Measurements from ENCODE around the gene CYP2S1. TPM values are rescaled to one million over a fixed set of nuclear protein-coding genes. Genes with fewer than 3 reads are reported as not detected.

CYP2S1 gene
- polyA plus RNA-seq, 1 donor from 2014 or later: not detected

- Histone ChIP-seq H3K9ac (ENCODE audit: low read length) (no peak overlapping the region), H3K9me3 (ENCODE audit: low read length) (no peaks in the 10 kb centered on the region), H2AFZ (ENCODE audit: low read depth, low read length) (no peak overlapping the region), H3K36me3 (ENCODE audit: insufficient read depth, low read length) (no peaks in the 10 kb centered on the region), H3K4me2 (ENCODE audit: low read length) (no peak overlapping the region), H3K9me2 (ENCODE audit: insufficient read depth, low read length) (no peaks in the 10 kb centered on the region), H3K27ac (ENCODE audit: low read length) (no peak overlapping the region), H4K20me1 (ENCODE audit: insufficient read depth) (no peaks in the 10 kb centered on the region), H3K27me3 (ENCODE audit: insufficient read depth, low read depth, low read length) (no peaks in the 10 kb centered on the region), H3F3A (ENCODE audit: insufficient read depth, low read length, poor library complexity, severe bottlenecking) (no peaks in the 10 kb centered on the region), H3K79me2 (replicated peaks; ENCODE audit: insufficient read depth, low read length) (no peaks in the 10 kb centered on the region), H3K4me3 (ENCODE audit: low read length) (no peak overlapping the region)
- TF ChIP-seq REST (IDR thresholded peaks at IDR 0.05; ENCODE audit: borderline replicate concordance) (no peak), EP300 (conservative IDR thresholded peaks at IDR 0.05; ENCODE audit: poor library complexity, severe bottlenecking) (no peak), POLR2AphosphoS5 (IDR thresholded peaks at IDR 0.05) (no peak), EZH2 (IDR thresholded peaks at IDR 0.05; ENCODE audit: borderline replicate concordance, insufficient read depth, low read length, poor library complexity, severe bottlenecking) (no peak), CTCF (IDR thresholded peaks at IDR 0.05; ENCODE audit: poor library complexity, severe bottlenecking) (no peak), RAD21 (conservative IDR thresholded peaks at IDR 0.05) (no peak), SMC3 (conservative IDR thresholded peaks at IDR 0.05; ENCODE audit: poor library complexity) (no peak), TAF1 (IDR thresholded peaks at IDR 0.05; ENCODE audit: low read depth) (no peak)
These were observed 30.6 kb downstream of the CYP2S1 start for GRCh38 chr19:41223431-41224234.

GRCh38 chr19:41224632-41225031, 31.6 kb downstream of the CYP2S1 start:
- Histone ChIP-seq H3K4me3 (ENCODE audit: low read length) (no peak overlapping the region), H3K27ac (ENCODE audit: low read length) (no peak overlapping the region), H3F3A (ENCODE audit: insufficient read depth, low read length, poor library complexity, severe bottlenecking) (no peaks in the 10 kb centered on the region), H3K4me2 (ENCODE audit: low read length) (no peak overlapping the region), H3K79me2 (replicated peaks; ENCODE audit: insufficient read depth, low read length) (no peaks in the 10 kb centered on the region), H4K20me1 (ENCODE audit: insufficient read depth) (no peaks in the 10 kb centered on the region), H3K36me3 (ENCODE audit: insufficient read depth, low read length) (no peaks in the 10 kb centered on the region), H3K9ac (ENCODE audit: low read length) (no peak overlapping the region), H3K9me3 (ENCODE audit: low read length) (no peaks in the 10 kb centered on the region), H2AFZ (ENCODE audit: low read depth, low read length) (no peak overlapping the region), H3K27me3 (ENCODE audit: insufficient read depth, low read depth, low read length) (no peaks in the 10 kb centered on the region), H3K9me2 (ENCODE audit: insufficient read depth, low read length) (no peaks in the 10 kb centered on the region)
- no peak for TF ChIP-seq SMC3 (conservative IDR thresholded peaks at IDR 0.05; ENCODE audit: poor library complexity)
- no peak for TF ChIP-seq RAD21 (conservative IDR thresholded peaks at IDR 0.05)
- TF ChIP-seq EP300 (conservative IDR thresholded peaks at IDR 0.05; ENCODE audit: poor library complexity, severe bottlenecking): no peak
- no peak for TF ChIP-seq CTCF (IDR thresholded peaks at IDR 0.05; ENCODE audit: poor library complexity, severe bottlenecking)
- no peak for TF ChIP-seq POLR2AphosphoS5 (IDR thresholded peaks at IDR 0.05)
- no peak for TF ChIP-seq EZH2 (IDR thresholded peaks at IDR 0.05; ENCODE audit: borderline replicate concordance, insufficient read depth, low read length, poor library complexity, severe bottlenecking)
- TF ChIP-seq MXI1 (conservative IDR thresholded peaks at IDR 0.05; ENCODE audit: poor library complexity, severe bottlenecking): no peak
- TF ChIP-seq TAF1 (IDR thresholded peaks at IDR 0.05; ENCODE audit: low read depth): no peak
- no peak for TF ChIP-seq REST (IDR thresholded peaks at IDR 0.05; ENCODE audit: borderline replicate concordance)

Measured in neural cell (in vitro differentiated cells).